GM19328 (cell line): ENCODE results near the gene HLA-DMB.

Experiments used
- ATAC-seq: cut with Tn5 transposase; IDR thresholded peaks from one replicate; pipeline ENCODE4 v1.9.1; 2021; ENCODE audit warnings: mild to moderate bottlenecking, moderate library complexity; ENCODE audit not compliant: unreplicated experiment

Gene HLA-DMB

GRCh38 chr6:32972353-32973143, 31.7 kb upstream of the HLA-DMB start:
- no peak for ATAC-seq

- peak; percentile 39 for ATAC-seq
Measured at GRCh38 chr6:32971581-32972352, 30.9 kb upstream of the HLA-DMB start.

GRCh38 chr6:32971242-32971580, 30.4 kb upstream of the HLA-DMB start:
- ATAC-seq, result no peak

- no peak for ATAC-seq
Measured at GRCh38 chr6:32970413-32971241, 29.8 kb upstream of the HLA-DMB start.

GRCh38 chr6:32969685-32970412, 29.0 kb upstream of the HLA-DMB start:
- no peak for ATAC-seq

- ATAC-seq, result no peak
Measured at GRCh38 chr6:32968867-32969684, 28.2 kb upstream of the HLA-DMB start.

GRCh38 chr6:32968093-32968866, 27.5 kb upstream of the HLA-DMB start, which contains the start of gene BRD2:
Gene BRD2 (plus strand): TSS chr6:32968594. CDS start chr6:32972899, 4,305 bp downstream.
- peak; percentile 31 for ATAC-seq

GRCh38 chr6:32967151-32968091, 26.6 kb upstream of the HLA-DMB start:
- no peak for ATAC-seq

- no peak for ATAC-seq
Measured at GRCh38 chr6:32964776-32965175, 23.9 kb upstream of the HLA-DMB start.

GRCh38 chr6:32963866-32964265, 23.0 kb upstream of the HLA-DMB start:
- no peak for ATAC-seq

GRCh38 chr6:32962213-32962826, 21.5 kb upstream of the HLA-DMB start:
- ATAC-seq, result no peak

GRCh38 chr6:32960563-32960962, 19.7 kb upstream of the HLA-DMB start:
- ATAC-seq, result no peak

- no peak for ATAC-seq
Measured at GRCh38 chr6:32956176-32956575, 15.3 kb upstream of the HLA-DMB start.

- no peak for ATAC-seq
Measured at GRCh38 chr6:32954986-32955802, 14.4 kb upstream of the HLA-DMB start.

- ATAC-seq, result no peak
Measured at GRCh38 chr6:32954267-32954666, 13.4 kb upstream of the HLA-DMB start.

- no peak for ATAC-seq
Measured at GRCh38 chr6:32953775-32954174, 12.9 kb upstream of the HLA-DMB start.
